HEK293T (cell line): Measurements from ENCODE around the gene NCLN.

ENCODE experiments used
- CTCF ChIA-PET: fragments of 350-600 bp; formaldehyde crosslinking; extraction: SDS; loops from one replicate; lab custom pipeline; 2021; ENCODE audit warnings: antibody characterized with exemption, inconsistent platforms; lab: Yijun Ruan, JAX
- POLR2A ChIA-PET: fragments of 350-600 bp; formaldehyde crosslinking; extraction: SDS; loops from one replicate; lab custom pipeline; 2020; ENCODE audit warnings: antibody characterized with exemption, inconsistent platforms; lab: Yijun Ruan, JAX
- DNase-seq: peaks from one replicate; pipeline ENCODE4 v3.0.0; 2012; ENCODE audit warnings: mixed read lengths; ENCODE audit errors: extremely low spot score
- ARNT ChIP-seq: fragments of 450-650 bp; IDR thresholded peaks from 2 replicates; pipeline ENCODE4 v1.6.1; 2017; ENCODE audit warnings: mild to moderate bottlenecking
- BHLHE40 ChIP-seq: fragments of 450-650 bp; IDR thresholded peaks from 2 replicates; pipeline ENCODE4 v1.6.1; 2016; ENCODE audit warnings: mild to moderate bottlenecking, moderate library complexity, borderline replicate concordance
- CTBP1 ChIP-seq: fragments of 450-650 bp; IDR thresholded peaks from 2 replicates; pipeline ENCODE4 v1.6.1; 2016; ENCODE audit warnings: borderline replicate concordance
- ELF4 ChIP-seq: fragments of 450-650 bp; IDR thresholded peaks from 2 replicates; pipeline ENCODE4 v1.6.1; 2017; ENCODE audit warnings: antibody characterized with exemption
- FOXA1 ChIP-seq: fragments of 450-650 bp; IDR thresholded peaks from 2 replicates; pipeline ENCODE4 v1.6.1; 2016; ENCODE audit warnings: mild to moderate bottlenecking
- FOXK2 ChIP-seq: fragments of 450-650 bp; IDR thresholded peaks from 2 replicates; pipeline ENCODE4 v1.6.1; 2016; ENCODE audit warnings: mild to moderate bottlenecking
- FOXM1 ChIP-seq: fragments of 450-650 bp; IDR thresholded peaks from 2 replicates; pipeline ENCODE4 v1.6.1; 2017; ENCODE audit warnings: mild to moderate bottlenecking, borderline replicate concordance
- HDGF ChIP-seq: fragments of 450-650 bp; IDR thresholded peaks from 2 replicates; pipeline ENCODE4 v1.6.1; 2017; ENCODE audit warnings: antibody characterized with exemption, borderline replicate concordance
- L3MBTL2 ChIP-seq: fragments of 450-650 bp; conservative IDR thresholded peaks from 2 replicates; pipeline ENCODE4 v1.6.1; 2016; ENCODE audit warnings: mild to moderate bottlenecking
- LEF1 ChIP-seq: fragments of 450-650 bp; IDR thresholded peaks from 2 replicates; pipeline ENCODE4 v1.6.1; 2017; ENCODE audit warnings: mild to moderate bottlenecking, borderline replicate concordance
- NFRKB ChIP-seq: fragments of 450-650 bp; IDR thresholded peaks from 2 replicates; pipeline ENCODE4 v1.6.1; 2016; ENCODE audit warnings: mild to moderate bottlenecking, moderate library complexity
- PKNOX1 ChIP-seq: fragments of 450-650 bp; IDR thresholded peaks from 2 replicates; pipeline ENCODE4 v1.6.1; 2016
- SP1 ChIP-seq: fragments of 450-650 bp; IDR thresholded peaks from 2 replicates; pipeline ENCODE4 v1.6.1; 2017
- SUZ12 ChIP-seq: fragments of 450-650 bp; IDR thresholded peaks from 2 replicates; pipeline ENCODE4 v1.6.1; 2016; ENCODE audit warnings: mild to moderate bottlenecking
- TARDBP ChIP-seq: fragments of 450-650 bp; IDR thresholded peaks from 2 replicates; pipeline ENCODE4 v1.6.1; 2016
- ZNF384 ChIP-seq: fragments of 450-650 bp; IDR thresholded peaks from 2 replicates; pipeline ENCODE4 v1.6.1; 2016

Gene NCLN

GRCh38 chr19:3192228-3192635 lies 6.5 kb downstream of the NCLN start:
- ChIA-PET CTCF (no interaction called here), POLR2A (no interaction called here)
- TF ChIP-seq HDGF (no peak), ZNF384 (no peak), ARNT (no peak), NFRKB (no peak), BHLHE40 (no peak), ELF4 (no peak), SUZ12 (no peak), L3MBTL2 (no peak), SP1 (no peak), TARDBP (no peak), FOXK2 (no peak), CTBP1 (no peak), FOXM1 (no peak), FOXA1 (no peak)
- no peak for DNase-seq

- DNase-seq, result no peak
- TF ChIP-seq LEF1, result no peak
- TF ChIP-seq SUZ12, result no peak
- TF ChIP-seq PKNOX1, result no peak
- CTCF ChIA-PET, result no interaction called here
- POLR2A ChIA-PET, result no interaction called here
These were observed 7.0 kb downstream of the NCLN start for GRCh38 chr19:3192684-3193083.

GRCh38 chr19:3193256-3194105 lies 7.8 kb downstream of the NCLN start:
- ChIA-PET CTCF (no interaction called here), POLR2A (no interaction called here)
- TF ChIP-seq CTBP1 (no peak), HDGF (no peak), NFRKB (no peak), LEF1 (no peak), PKNOX1 (no peak), FOXK2 (no peak), BHLHE40 (no peak), FOXM1 (no peak), FOXA1 (no peak), L3MBTL2 (no peak)
- no peak for DNase-seq

GRCh38 chr19:3194106-3195087 lies 8.7 kb downstream of the NCLN start:
- DNase-seq, result no peak
- POLR2A ChIA-PET, result no interaction called here
- TF ChIP-seq CTBP1, result no peak
- TF ChIP-seq LEF1, result no peak
- no peak for TF ChIP-seq NFRKB
- TF ChIP-seq FOXM1, result no peak
- no peak for TF ChIP-seq PKNOX1
- TF ChIP-seq TARDBP, result no peak
- TF ChIP-seq SUZ12, result no peak
- no peak for TF ChIP-seq ELF4
- no peak for TF ChIP-seq ARNT
- no peak for TF ChIP-seq HDGF
- no peak for TF ChIP-seq BHLHE40
- CTCF ChIA-PET, result no interaction called here

- CTCF ChIA-PET, result no interaction called here
- no peak for DNase-seq
- POLR2A ChIA-PET, result no interaction called here
- TF ChIP-seq CTBP1 (no peak), L3MBTL2 (no peak), TARDBP (no peak), LEF1 (no peak), FOXK2 (no peak), HDGF (no peak), BHLHE40 (no peak), FOXA1 (no peak), FOXM1 (no peak), ELF4 (no peak), NFRKB (no peak)
These were observed 10.6 kb downstream of the NCLN start for GRCh38 chr19:3196064-3196932.
